Activated CD4-positive, alpha-beta T cell treated with anti-CD3 and anti-CD28 coated beads, Interleukin-2, amount 10 ng/mL, durations not matched to agents 24 days and 14 days (primary cell): ENCODE results near the gene PTPN4. TPM values are rescaled to one million over a fixed set of nuclear protein-coding genes. Genes with fewer than 3 reads are reported as not detected.
A peak's percentile ranks its signal among the peaks of the same experiment; 100 is the strongest.

Source experiments
- DNase-seq: peaks from one replicate; pipeline ENCODE4 v3.0.0; 2022
- H3K27ac Mint-ChIP-seq: one replicate; pipeline ENCODE4 v1.8.0; 2022; ENCODE audit warnings: mild to moderate bottlenecking, mixed read lengths
- H3K27me3 Mint-ChIP-seq: one replicate; pipeline ENCODE4 v1.8.0; 2022; ENCODE audit warnings: mixed read lengths
- H3K36me3 Mint-ChIP-seq: one replicate; pipeline ENCODE4 v1.8.0; 2022; ENCODE audit warnings: low read depth, mild to moderate bottlenecking, mixed read lengths
- H3K4me1 Mint-ChIP-seq: one replicate; pipeline ENCODE4 v1.8.0; 2021; ENCODE audit warnings: mixed read lengths
- H3K4me3 Mint-ChIP-seq: one replicate; pipeline ENCODE4 v1.8.0; 2022; ENCODE audit warnings: mild to moderate bottlenecking, moderate library complexity, mixed read lengths
- H3K9me3 Mint-ChIP-seq: one replicate; pipeline ENCODE4 v1.8.0; 2021; ENCODE audit warnings: mixed read lengths
- intact Hi-C: fragments of 100-400 bp; cut with micrococcal nuclease; formaldehyde crosslinking; loops from one replicate; pipeline ENCODE4 v1.15.1; 2023
- total RNA-seq: library from RNA; stranded (reverse); gene quantifications from 2 replicates; pipeline ENCODE4 v1.2.3, GENCODE V29; 2022

PTPN4 gene
- total RNA-seq, 1 donor from 2014 or later = 21.9 TPM

DNA sequence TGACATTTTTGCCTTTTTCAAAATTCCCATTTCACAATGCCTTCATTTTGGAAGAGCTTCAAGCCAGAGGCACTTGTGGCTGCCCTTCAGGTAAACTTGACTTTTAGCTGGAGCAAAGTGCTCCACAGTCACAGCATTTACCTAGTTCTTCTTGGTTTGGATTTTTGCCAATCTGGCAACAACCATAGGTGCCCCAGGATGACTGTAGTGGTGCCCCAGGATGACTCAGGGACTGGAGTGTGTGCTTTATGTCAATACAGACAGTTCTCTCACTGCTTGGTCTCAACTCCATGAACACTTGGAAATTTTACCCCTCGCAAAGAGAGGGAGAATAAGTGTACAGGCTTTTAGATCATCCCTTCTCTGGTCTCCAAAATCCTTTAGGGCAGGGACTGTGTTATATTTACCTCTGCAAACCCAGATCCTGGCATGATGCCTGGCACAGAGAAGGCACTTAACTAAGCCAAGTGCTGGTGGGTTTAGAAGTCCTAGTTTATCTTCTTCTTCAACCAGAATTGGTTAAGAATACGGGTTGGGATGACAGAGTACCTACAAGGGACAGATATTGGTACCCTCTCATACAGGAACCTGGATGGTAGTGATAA, 15.3 kb upstream of the PTPN4 start:
- H3K27ac Mint-ChIP-seq = no peak overlapping the region

DNA sequence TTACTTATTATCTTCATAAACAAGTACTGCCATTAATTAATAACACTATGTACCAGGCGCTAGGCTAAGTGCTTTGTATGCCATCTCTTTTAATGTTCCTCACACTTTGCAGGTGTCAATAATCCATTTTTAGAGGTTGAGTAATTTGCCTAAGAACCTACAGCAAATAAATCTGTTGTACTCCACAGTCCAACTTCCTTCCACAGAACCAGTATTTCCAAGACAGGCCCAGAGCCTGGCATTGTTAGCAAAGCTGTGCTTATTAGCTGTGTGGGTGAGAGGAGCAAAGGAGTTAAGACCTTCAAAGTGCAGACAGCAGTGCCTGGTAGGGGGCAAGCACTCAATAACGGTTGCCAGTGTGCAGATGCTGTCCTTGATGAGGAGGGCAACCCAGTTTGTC, 14.2 kb upstream of the PTPN4 start:
- intact Hi-C loops = no loop called here
- no peak for DNase-seq
- H3K4me1 Mint-ChIP-seq = no peaks in the 10 kb centered on the region
- no peak overlapping the region for H3K27ac Mint-ChIP-seq
- no peaks in the 10 kb centered on the region for H3K36me3 Mint-ChIP-seq
- peaks cover 23% of the 10 kb centered on the region for H3K27me3 Mint-ChIP-seq
- no peaks in the 10 kb centered on the region for H3K9me3 Mint-ChIP-seq
- no peak overlapping the region for H3K4me3 Mint-ChIP-seq

More for the DNA sequence above, 15.3 kb upstream of the PTPN4 start:
- no peak for DNase-seq
- Mint-ChIP-seq H3K4me1 (no peaks in the 10 kb centered on the region), H3K36me3 (no peaks in the 10 kb centered on the region), H3K27me3 (peaks cover 22% of the 10 kb centered on the region), H3K9me3 (no peaks in the 10 kb centered on the region), H3K4me3 (no peak overlapping the region)
- intact Hi-C loops = no loop called here

DNA sequence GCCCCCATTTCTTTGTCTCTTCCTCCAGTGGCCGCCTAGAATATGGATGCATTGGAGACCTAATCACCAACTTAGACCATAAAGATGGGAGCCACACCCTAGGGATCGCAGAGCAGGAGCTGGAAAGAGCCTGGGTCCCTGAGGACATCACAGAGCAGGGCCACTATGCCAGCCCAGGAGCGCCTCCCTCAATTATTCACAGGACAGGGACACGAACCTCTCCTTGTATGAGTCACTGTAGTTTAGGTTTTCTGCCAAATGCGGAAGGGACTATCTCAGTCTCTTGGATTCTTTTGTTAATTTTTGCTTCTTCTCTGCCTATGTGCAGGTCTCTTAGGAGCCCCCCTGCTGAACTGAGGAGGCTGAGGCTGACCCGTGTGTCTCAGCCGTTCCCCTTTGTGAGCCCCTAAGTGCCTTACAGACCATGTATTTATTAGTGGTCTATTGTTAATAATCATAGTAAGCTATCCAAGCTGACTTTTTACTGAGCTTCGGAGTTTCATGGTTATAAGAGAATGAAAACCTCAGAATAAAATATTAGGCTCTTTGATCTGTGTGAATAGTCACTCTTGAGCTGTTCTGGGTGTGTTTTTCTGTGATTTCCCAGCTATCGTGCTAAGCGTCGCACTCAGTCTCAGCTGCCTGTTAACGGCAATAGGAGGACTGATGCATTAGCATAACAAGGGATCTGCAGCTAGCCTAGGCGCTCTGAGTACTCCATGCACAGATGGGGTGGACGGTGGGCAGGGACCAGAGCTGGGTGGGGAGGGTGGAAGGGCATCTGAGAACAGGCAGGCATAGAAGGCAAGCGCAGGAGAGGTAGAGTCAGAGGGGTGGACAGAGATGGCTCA, 12.7 kb upstream of the PTPN4 start:
- Mint-ChIP-seq H3K4me1 (no peaks in the 10 kb centered on the region), H3K27me3 (peaks cover 26% of the 10 kb centered on the region), H3K9me3 (no peaks in the 10 kb centered on the region), H3K27ac (no peak overlapping the region), H3K36me3 (no peaks in the 10 kb centered on the region), H3K4me3 (no peak overlapping the region)
- DNase-seq = no peak
- intact Hi-C loops = no loop called here

DNA sequence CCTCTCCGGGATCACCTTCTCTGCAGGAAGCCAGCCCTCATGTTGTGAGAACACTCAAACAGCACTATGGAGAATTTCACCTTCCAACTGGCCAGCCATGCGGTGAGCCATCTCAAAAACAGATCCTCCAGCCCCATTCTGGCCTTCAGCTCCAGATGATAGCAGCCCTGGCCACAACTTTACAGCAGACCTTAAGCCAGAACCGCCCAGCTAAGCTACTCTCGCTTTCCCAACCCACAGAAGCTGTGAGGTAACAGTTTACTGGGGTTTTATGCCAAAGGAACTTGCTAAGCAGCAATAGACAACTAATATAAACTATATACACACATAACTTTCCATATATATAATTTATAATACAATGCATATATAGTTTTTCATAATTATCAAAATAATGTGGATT, 11.6 kb upstream of the PTPN4 start:
- DNase-seq = no peak
- no peaks in the 10 kb centered on the region for H3K9me3 Mint-ChIP-seq
- intact Hi-C loops = no loop called here
- peaks cover 24% of the 10 kb centered on the region for H3K27me3 Mint-ChIP-seq
- peaks cover 1% of the 10 kb centered on the region for H3K4me1 Mint-ChIP-seq
- H3K4me3 Mint-ChIP-seq = no peak overlapping the region
- H3K36me3 Mint-ChIP-seq = no peaks in the 10 kb centered on the region
- no peak overlapping the region for H3K27ac Mint-ChIP-seq

DNA sequence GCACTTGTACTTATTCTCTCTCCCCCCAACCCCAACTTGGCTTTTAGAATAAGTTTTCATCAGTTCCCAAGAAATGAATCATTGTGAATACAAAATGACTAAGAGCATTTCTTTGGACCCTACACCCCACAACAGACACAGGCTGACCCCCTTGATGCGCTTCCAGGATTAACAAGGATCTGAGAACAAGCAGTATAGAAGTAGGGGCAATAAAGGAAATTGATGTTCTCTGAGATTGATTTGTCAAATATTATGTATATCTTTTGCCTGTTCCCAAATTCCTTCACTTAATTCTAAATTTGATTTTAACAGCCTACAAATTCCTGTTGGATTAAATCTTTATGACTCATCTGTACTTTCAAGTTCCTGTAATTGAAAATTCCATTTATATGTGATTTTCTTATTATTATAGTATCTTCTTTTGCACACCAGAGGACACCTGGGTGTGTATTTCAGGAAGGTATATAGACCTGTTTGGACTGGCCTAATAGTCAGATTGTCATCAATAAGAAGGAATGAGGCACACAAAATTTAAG, 10.2 kb upstream of the PTPN4 start:
- Mint-ChIP-seq H3K9me3 (no peaks in the 10 kb centered on the region), H3K27ac (no peak overlapping the region), H3K27me3 (peaks cover 27% of the 10 kb centered on the region), H3K4me1 (peaks cover 6% of the 10 kb centered on the region), H3K4me3 (no peak overlapping the region), H3K36me3 (no peaks in the 10 kb centered on the region)
- no peak for DNase-seq
- intact Hi-C loops = loop anchor here (5.0 kb wide), 1 partner anchor 563 kb away; no protein-coding TSS in a partner anchor

DNA sequence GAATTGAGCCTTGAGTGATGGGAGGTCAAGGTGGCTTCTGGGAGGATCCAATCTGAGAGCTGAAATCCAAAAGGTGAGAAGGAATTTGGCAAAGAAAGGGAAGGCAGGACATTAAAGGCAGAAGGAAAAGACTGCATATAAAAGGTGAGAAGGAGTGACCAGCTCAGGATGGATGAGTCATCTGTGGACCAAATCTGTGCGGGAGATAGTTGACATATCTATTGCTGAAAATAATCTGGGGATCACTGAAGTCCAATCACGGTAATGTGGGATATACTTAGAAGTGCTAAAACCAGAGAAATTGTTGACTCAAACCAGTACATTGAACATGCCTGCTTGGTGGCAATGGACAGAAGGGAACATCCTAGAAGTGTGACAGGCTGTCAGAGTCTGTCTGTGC, 8.0 kb upstream of the PTPN4 start:
- Mint-ChIP-seq H3K4me1 (peaks cover 7% of the 10 kb centered on the region), H3K4me3 (no peak overlapping the region), H3K27me3 (peaks cover 24% of the 10 kb centered on the region), H3K36me3 (no peaks in the 10 kb centered on the region), H3K9me3 (no peaks in the 10 kb centered on the region), H3K27ac (no peak overlapping the region)
- DNase-seq = no peak
- intact Hi-C loops = loop anchor here (2.0 to 5.0 kb wide), 2 partner anchors 71 to 561 kb away; no protein-coding TSS in a partner anchor

DNA sequence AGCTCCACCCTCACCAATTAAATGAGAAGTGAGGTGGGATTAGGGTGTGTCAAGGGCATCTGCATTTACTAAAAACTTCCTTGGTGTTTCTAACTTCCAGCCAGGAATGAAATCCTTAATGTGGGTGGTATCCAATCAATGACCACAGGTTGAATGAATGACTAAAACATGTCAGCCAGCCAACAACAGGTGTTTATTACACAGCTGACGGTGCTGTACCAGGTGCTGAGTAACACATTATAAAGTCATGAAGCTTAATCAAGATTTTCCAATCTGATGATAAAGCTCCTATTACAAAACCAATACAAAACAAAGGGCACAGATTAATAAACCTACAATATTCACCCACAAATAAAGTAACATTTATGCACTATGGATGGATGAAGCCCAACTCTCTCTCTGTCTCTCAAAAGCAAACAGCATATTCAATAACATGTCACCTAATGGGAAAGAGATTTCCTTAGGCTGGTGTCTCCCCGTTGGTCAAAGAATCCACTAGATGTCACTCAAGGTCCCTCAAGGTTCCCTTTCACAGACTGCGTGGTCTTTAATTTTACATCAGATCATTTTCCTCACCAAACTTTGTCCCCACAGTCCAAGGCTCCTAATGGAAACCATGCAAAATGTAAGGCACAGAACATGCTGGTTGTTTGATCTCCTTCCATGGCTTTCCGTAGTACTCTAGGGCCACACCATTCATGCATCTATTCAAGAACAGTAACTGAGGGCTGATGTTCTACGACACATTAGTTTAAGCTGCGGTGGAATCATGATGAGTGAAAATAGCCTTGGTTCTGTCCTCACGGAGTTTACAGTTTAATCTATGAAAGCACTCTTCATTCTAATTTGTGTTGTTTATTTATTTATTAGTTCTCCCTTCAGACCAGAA, 6.4 kb upstream of the PTPN4 start:
- Mint-ChIP-seq H3K9me3 (no peaks in the 10 kb centered on the region), H3K27ac (no peak overlapping the region), H3K36me3 (no peaks in the 10 kb centered on the region), H3K4me3 (no peak overlapping the region), H3K4me1 (peaks cover 11% of the 10 kb centered on the region), H3K27me3 (peaks cover 18% of the 10 kb centered on the region)
- intact Hi-C loops = loop anchor here (1.0 to 5.0 kb wide), 4 partner anchors 70 to 559 kb away; no protein-coding TSS in a partner anchor
- DNase-seq = peak; percentile 81

DNA sequence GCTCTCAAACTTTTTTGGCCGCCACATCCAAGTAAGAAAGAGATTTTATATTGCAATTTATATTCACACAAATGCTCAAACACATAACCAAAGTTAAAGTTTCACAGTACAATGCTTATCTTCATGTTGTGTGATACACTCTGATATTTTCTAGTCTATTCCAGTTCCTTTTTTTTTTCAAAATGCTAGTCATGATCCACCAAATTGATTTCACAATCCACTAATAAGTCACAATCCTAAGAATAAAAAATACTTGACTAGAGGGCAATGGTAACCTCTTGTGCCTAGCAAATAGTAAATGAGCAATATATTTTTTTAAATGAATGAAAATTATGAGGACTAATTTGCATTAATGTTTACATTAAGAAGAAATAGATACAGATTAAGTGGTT, 5.8 kb upstream of the PTPN4 start:
- H3K27ac Mint-ChIP-seq = no peak overlapping the region
- peaks cover 15% of the 10 kb centered on the region for H3K27me3 Mint-ChIP-seq
- no peaks in the 10 kb centered on the region for H3K9me3 Mint-ChIP-seq
- H3K4me1 Mint-ChIP-seq = peaks cover 16% of the 10 kb centered on the region
- no peaks in the 10 kb centered on the region for H3K36me3 Mint-ChIP-seq
- H3K4me3 Mint-ChIP-seq = no peak overlapping the region
- no peak for DNase-seq
- intact Hi-C loops = loop anchor here (1.0 to 5.0 kb wide), 4 partner anchors 69 to 558 kb away; no protein-coding TSS in a partner anchor

DNA sequence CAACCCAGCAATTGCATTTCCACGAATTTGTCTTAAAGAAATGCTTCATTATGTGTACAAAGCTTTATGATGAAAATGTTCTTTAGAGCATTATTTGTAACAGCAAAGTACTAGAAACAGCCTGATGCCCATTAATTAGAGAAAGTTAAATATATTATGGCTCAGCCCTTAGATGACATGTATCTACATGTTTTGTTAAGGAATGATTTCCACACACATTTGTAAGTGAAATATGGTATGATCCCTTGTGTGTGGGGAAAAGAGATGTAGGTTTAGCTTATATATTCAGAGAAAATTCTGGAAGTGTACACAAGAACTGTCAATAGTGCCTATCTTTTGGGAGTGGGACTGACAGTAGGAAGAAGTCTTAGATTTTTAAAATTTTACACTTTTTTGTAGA, 3.8 kb upstream of the PTPN4 start:
- Mint-ChIP-seq H3K4me1 (peaks cover 24% of the 10 kb centered on the region), H3K9me3 (no peaks in the 10 kb centered on the region), H3K36me3 (no peaks in the 10 kb centered on the region), H3K4me3 (no peak overlapping the region), H3K27ac (no peak overlapping the region), H3K27me3 (peaks cover 13% of the 10 kb centered on the region)
- intact Hi-C loops = no loop called here
- DNase-seq = no peak

DNA sequence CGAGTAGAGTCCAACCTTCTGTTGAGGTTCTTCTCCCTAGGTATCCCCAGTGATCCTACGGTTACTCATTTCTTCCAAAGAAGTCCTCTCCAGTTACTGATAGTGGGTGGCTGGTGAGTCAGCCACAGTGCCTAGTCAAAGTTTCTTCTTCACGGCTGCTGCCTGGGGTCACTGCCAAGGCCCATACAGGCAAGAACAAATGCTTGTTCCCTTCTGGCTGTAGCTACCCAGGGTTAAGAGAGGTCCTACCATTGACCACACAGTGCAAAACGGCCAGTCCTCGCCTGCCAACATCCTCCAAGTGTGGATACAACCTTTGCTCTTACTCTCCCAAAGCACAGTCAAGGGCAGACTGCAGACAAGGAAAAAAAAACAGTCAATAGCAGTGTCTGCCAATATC, 2.9 kb upstream of the PTPN4 start:
- no peak for DNase-seq
- no peaks in the 10 kb centered on the region for H3K9me3 Mint-ChIP-seq
- H3K4me1 Mint-ChIP-seq = peaks cover 29% of the 10 kb centered on the region
- peaks cover 10% of the 10 kb centered on the region for H3K27me3 Mint-ChIP-seq
- intact Hi-C loops = no loop called here
- no peaks in the 10 kb centered on the region for H3K36me3 Mint-ChIP-seq
- H3K27ac Mint-ChIP-seq = peak overlapping the region; percentile 11
- H3K4me3 Mint-ChIP-seq = no peak overlapping the region

DNA sequence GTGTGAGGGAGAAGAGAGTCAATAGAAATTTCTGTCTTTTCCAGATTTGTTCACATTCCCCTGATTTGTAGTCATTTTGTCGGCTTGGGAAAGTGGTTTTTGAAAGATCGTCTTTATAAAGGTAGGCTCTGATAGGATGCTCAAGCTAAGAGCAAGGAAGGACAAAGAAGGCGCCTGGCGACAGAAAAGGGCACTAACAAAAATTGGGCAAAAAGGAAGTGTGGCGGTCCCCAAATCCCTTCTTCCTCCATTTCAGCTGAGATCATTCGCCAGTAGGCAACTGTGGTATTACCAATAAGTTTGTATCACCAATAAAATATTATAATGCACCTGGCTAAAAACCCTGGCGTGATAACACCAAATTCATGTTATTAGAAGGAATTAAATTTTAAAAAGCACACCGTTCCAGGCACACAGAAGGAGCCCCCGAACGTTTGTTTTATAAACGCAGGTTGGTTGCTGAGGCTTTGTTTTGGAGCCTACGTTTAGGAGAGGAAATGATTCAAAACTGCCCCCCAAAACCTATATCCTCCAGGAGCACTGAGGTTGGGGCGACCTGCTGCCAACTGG, 756 bp upstream of the PTPN4 start:
- Mint-ChIP-seq H3K9me3 (no peaks in the 10 kb centered on the region), H3K4me1 (peaks cover 33% of the 10 kb centered on the region), H3K4me3 (peak overlapping the region; percentile 92), H3K36me3 (no peaks in the 10 kb centered on the region), H3K27me3 (no peaks in the 10 kb centered on the region), H3K27ac (peak overlapping the region; percentile 93)
- DNase-seq = no peak
- intact Hi-C loops = loop anchor here (1.0 to 2.0 kb wide), 8 partner anchors 56 to 464 kb away; partner anchors contain the start of genes C2orf76, DBI, EPB41L5 and TMEM177

DNA sequence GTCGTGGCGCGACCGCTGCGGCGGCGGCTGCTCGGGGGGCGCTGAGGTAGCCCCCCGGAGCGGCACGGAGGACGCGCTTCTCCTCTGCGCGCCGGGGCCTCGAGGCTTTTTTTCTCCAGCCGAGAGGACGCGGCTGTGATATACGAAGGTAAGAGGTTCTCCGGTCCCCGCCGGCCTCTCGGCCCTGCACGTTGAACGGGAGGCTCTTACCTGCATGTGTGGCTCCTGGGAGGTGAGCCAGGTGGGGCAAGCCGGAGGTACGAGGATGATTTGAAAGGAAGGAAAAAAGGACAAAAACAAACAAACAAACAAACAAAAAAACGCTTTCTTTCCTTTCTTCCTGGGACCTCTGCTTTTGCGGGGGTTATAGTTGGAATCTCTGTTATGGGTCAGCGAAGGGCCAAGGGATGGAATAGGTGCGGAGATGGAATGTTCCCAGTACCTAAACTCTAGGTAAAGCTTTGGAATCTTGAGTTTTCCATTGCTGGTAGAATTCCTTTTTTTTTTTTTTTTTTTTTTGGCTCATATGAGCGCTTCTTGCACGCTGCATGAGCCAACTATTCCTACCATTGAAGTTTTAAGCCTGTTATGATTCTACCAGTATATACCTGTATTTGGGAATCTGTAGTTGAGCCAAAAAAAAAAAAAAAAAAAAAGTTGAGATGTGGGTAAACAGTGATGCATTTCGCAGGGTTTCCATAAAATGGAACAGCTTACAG, 674 bp downstream of the PTPN4 start:
- Mint-ChIP-seq H3K9me3 (no peaks in the 10 kb centered on the region), H3K27me3 (no peaks in the 10 kb centered on the region), H3K4me3 (peak overlapping the region; percentile 92), H3K27ac (peak overlapping the region; percentile 79), H3K36me3 (peaks cover 2% of the 10 kb centered on the region), H3K4me1 (peaks cover 39% of the 10 kb centered on the region)
- intact Hi-C loops = no loop called here
- no peak for DNase-seq

DNA sequence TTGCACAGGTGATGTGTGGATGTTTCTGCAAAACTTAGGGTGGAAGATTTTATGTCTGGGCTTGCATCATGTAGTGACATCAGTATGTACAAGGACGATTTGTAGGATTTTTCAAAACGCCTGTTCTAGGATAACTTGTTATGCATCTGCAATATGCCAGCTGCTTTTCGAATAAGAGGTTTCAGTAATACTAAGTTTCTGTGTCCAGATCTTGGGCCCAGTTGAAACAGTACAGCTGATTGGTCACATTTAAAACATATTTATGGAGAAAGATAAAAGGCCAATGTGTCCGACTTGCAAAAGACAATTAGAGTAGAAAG, 1.2 kb downstream of the PTPN4 start:
- H3K9me3 Mint-ChIP-seq = no peaks in the 10 kb centered on the region
- no peak for DNase-seq
- peak overlapping the region; percentile 79 for H3K27ac Mint-ChIP-seq
- intact Hi-C loops = no loop called here
- peaks cover 42% of the 10 kb centered on the region for H3K4me1 Mint-ChIP-seq
- H3K36me3 Mint-ChIP-seq = peaks cover 2% of the 10 kb centered on the region
- H3K27me3 Mint-ChIP-seq = no peaks in the 10 kb centered on the region
- H3K4me3 Mint-ChIP-seq = peak overlapping the region; percentile 92
